ENCODE measurements around the gene ACAT1. TPM values are rescaled to one million over a fixed set of nuclear protein-coding genes. Genes with fewer than 3 reads are reported as not detected.
"Not testable (repeated sequence)": the region's sequence is repeated elsewhere in the genome, so short reads cannot be mapped to it uniquely, and the experiment has no call there.

The ACAT1 gene
- total and polyA plus RNA-seq, 2 experiments from 2014 or later = 69.3 to 139 TPM

DNA sequence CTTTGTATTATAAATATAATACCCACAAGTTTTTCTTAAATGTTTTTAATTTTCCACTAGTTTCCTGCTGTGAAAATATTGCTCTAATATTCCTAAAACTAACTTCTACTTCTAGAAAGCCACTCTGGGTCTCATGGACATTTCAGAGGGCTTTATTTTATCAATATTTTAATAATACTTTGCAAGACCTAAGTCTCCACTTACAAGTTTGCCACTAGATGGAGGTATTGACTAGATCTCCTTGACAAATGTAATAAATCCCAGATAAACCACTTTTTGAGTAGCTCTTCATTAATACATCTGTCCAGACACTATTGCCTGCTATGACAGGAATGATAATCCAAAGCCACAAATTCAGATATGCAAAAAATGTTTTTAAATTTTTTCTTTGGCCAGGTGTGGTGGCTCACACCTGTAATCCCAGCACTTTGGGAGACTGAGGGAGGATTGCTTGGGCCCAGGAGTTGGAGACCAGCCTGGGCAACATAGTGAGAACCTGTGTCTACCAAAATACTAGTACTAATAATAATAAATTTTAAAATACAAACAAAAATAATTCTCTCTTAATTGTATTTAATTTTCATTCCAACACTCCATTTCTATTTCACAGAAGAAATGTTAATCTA, 3.5 kb upstream of the ACAT1 start:
- TF ChIP-seq, protein P1, sequence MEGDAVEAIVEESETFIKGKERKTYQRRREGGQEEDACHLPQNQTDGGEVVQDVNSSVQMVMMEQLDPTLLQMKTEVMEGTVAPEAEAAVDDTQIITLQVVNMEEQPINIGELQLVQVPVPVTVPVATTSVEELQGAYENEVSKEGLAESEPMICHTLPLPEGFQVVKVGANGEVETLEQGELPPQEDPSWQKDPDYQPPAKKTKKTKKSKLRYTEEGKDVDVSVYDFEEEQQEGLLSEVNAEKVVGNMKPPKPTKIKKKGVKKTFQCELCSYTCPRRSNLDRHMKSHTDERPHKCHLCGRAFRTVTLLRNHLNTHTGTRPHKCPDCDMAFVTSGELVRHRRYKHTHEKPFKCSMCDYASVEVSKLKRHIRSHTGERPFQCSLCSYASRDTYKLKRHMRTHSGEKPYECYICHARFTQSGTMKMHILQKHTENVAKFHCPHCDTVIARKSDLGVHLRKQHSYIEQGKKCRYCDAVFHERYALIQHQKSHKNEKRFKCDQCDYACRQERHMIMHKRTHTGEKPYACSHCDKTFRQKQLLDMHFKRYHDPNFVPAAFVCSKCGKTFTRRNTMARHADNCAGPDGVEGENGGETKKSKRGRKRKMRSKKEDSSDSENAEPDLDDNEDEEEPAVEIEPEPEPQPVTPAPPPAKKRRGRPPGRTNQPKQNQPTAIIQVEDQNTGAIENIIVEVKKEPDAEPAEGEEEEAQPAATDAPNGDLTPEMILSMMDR (IDR thresholded peaks at IDR 0.05; ENCODE audit: low read depth, low read length) = peak; percentile 53
- peak; percentile 21 to 78 for DNase-seq (ENCODE audit: low read depth in 1 of 2, low spot score in 1 of 2)
- H3K27ac ChIP-seq = no peak overlapping the region
- H3K36me3 ChIP-seq = no peaks in the 10 kb centered on the region
- H3K4me3 ChIP-seq = no peak overlapping the region
- H3K27me3 ChIP-seq = no peaks in the 10 kb centered on the region
- peaks cover 8% of the 10 kb centered on the region for H3K4me1 ChIP-seq (ENCODE audit: low read depth)
- no peaks in the 10 kb centered on the region for H3K9me3 ChIP-seq (ENCODE audit: low read depth)

DNA sequence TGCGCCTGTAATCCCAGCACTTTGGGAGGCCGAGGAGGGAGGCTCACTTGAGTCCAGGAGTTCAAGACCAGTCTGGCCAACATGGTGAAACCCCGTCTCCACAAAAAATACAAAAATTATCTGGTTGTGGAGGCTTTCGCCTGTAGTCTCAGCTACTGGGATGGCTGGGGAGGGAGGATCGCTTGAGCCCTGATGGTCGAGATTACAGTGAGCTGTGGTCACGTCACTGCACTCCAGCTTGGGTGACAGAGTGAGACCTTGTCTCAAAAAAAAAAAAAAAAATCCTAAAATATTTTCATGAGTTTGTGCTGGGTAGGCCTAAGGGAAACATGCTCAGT, 462 bp upstream of the ACAT1 start:
- H3K27me3 ChIP-seq; H3K4me1 ChIP-seq (ENCODE audit: low read depth); H3K9me3 ChIP-seq (ENCODE audit: low read depth); H3K27ac ChIP-seq; DNase-seq (ENCODE audit: low read depth in 1 of 2, low spot score in 1 of 2); H3K36me3 ChIP-seq: not testable (repeated sequence)
- peak overlapping the region; percentile 44 for H3K4me3 ChIP-seq

DNA sequence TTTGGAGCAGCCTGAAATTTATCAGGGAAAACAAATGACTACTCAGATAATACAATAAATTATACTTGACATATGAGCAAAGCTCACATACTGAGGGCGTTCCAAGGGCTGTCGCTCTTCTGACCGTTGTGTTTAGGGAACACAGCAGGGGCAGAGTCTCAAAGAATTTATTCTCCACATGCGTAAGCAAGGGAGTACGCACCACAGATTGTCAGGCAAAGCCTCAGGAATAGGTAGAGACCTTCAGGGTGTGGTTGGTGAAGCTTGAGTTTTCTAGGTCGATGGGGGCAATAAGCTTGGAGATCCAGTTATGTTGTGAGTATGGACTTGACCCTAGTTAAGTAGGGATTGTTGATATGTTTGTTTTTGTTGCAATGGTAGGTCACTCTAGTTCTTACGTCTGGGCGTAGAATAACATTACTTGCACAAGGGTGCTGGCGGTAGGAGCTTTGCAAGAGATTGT, 830 bp downstream of the ACAT1 start:
- H3K36me3 ChIP-seq = no peaks in the 10 kb centered on the region
- peak in 1 of 2 donors; percentile 32 for DNase-seq (ENCODE audit: low read depth in 1 of 2, low spot score in 1 of 2)
- no peak overlapping the region for H3K27ac ChIP-seq
- H3K4me1 ChIP-seq (ENCODE audit: low read depth) = peaks cover 8% of the 10 kb centered on the region
- peak overlapping the region; percentile 44 for H3K4me3 ChIP-seq
- H3K9me3 ChIP-seq (ENCODE audit: low read depth) = no peaks in the 10 kb centered on the region
- TF ChIP-seq, protein P1 (IDR thresholded peaks at IDR 0.05; ENCODE audit: low read depth, low read length) = no peak
- H3K27me3 ChIP-seq = no peaks in the 10 kb centered on the region

DNA sequence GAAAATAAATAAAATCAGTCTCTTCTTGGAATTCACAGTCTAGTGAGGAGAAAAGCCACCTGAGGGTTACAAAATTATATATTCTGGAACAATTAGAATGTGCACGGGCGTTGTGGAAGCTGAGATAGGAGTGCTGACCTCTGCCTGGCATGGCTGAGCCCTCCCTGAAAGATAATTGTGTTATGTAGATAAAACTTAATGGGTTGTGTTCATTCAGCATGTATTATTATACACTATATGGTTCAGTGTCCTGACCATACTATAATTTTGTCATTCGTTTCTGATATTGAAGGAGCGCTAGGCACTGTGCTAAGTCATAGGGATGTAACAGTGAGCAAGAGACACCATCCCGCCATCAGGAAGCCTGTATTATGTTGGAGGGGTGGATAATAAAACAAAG, 3.7 kb downstream of the ACAT1 start:
- H3K27me3 ChIP-seq = no peaks in the 10 kb centered on the region
- no peak overlapping the region for H3K27ac ChIP-seq
- H3K36me3 ChIP-seq = no peaks in the 10 kb centered on the region
- H3K4me3 ChIP-seq = no peak overlapping the region
- TF ChIP-seq, protein P1 (IDR thresholded peaks at IDR 0.05; ENCODE audit: low read depth, low read length) = no peak
- DNase-seq (ENCODE audit: low read depth in 1 of 2, low spot score in 1 of 2) = no peak
- peaks cover 8% of the 10 kb centered on the region for H3K4me1 ChIP-seq (ENCODE audit: low read depth)
- no peaks in the 10 kb centered on the region for H3K9me3 ChIP-seq (ENCODE audit: low read depth)

DNA sequence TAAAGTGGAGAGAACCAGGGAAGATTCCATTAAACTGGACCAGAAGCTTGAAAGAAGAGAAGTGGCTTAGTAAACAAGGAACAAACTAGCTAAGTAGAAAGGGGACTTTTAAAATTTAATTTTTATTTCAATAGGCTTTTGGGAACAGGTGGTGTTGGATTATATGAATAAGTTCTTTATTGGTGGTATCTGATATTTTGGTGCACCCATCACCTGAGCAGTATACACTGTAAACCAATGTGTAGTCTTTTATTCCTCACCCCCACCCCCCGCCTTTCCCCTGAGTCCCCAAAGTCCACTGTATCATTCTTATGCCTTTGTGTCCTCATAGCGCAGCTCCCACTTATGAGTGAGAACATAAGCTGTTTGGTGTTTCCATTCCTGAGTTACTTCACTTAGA, 7.4 kb downstream of the ACAT1 start:
- Histone ChIP-seq H3K27me3 (no peaks in the 10 kb centered on the region), H3K4me3 (no peak overlapping the region), H3K36me3 (no peaks in the 10 kb centered on the region), H3K4me1 (ENCODE audit: low read depth) (no peaks in the 10 kb centered on the region), H3K27ac (no peak overlapping the region), H3K9me3 (ENCODE audit: low read depth) (no peaks in the 10 kb centered on the region)
- TF ChIP-seq, protein P1 (IDR thresholded peaks at IDR 0.05; ENCODE audit: low read depth, low read length) = no peak
- DNase-seq (ENCODE audit: low read depth in 1 of 2, low spot score in 1 of 2) = no peak

DNA sequence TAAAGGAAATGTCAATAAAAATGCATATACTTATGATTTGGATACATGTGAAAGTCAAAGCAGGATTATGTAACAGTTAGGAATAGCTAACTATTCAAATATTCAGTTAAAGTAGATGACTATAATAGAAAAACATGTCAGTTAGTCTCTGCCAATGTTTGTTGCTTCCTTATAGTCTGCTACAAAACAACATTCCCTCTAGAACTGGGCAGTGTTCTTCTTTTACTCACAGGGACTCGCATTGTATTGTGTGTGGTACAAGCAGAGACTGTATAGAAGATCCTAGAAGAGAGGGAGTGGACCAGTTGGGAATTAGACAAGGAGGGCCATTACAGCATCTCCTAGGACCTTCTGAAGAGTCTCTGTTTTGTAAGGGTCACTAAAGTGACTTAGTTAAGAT, 10.6 kb downstream of the ACAT1 start:
- no peaks in the 10 kb centered on the region for H3K27me3 ChIP-seq
- no peaks in the 10 kb centered on the region for H3K4me1 ChIP-seq (ENCODE audit: low read depth)
- H3K4me3 ChIP-seq = no peak overlapping the region
- DNase-seq (ENCODE audit: low read depth in 1 of 2, low spot score in 1 of 2) = no peak
- H3K9me3 ChIP-seq (ENCODE audit: low read depth) = no peaks in the 10 kb centered on the region
- no peak overlapping the region for H3K27ac ChIP-seq
- no peaks in the 10 kb centered on the region for H3K36me3 ChIP-seq
- TF ChIP-seq, protein P1 (IDR thresholded peaks at IDR 0.05; ENCODE audit: low read depth, low read length) = no peak

DNA sequence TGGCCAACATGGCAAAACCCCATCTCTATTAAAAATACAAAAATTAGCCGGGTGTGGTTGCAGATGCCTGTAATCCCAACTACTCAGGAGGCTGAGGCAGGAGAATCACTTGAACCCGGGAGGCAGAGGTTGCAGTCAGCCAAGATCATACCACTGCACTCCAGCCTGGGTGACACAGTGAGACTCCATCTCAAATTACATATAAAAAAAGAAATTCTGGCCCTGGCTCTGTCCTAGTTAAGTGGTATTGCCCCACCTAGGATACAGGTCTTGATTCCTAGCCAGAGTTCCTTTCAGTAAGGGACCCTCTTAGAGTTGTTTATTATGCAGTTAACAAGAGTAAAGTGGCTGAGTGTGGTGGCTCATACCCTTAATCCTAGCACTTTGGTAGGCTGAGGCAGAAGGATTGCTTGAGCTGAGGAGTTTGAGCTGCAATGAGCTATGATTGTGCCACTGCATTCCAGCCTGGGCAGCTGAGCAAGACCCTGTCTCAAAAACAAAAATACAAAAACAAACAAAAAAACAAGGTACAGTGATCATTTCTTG, 11.7 kb downstream of the ACAT1 start:
- H3K36me3 ChIP-seq; H3K27ac ChIP-seq; H3K9me3 ChIP-seq (ENCODE audit: low read depth); H3K4me3 ChIP-seq; DNase-seq (ENCODE audit: low read depth in 1 of 2, low spot score in 1 of 2); H3K4me1 ChIP-seq (ENCODE audit: low read depth); H3K27me3 ChIP-seq: not testable (repeated sequence)

All from cardiac muscle cell (in vitro differentiated cells and primary cell).